ENCODE results near the gene GRK6. TPM values are rescaled to one million over a fixed set of nuclear protein-coding genes. Genes with fewer than 3 reads are reported as not detected.

Gene GRK6
- polyA plus RNA-seq, 4 donors = 22.2 to 29.0 (median 24.6) TPM

- no peak for DNase-seq (ENCODE audit: low read depth in 4 of 4, low spot score in 3 of 4)
Observed at GRCh38 chr5:177437623-177438022, 11.1 kb downstream of the GRK6 start.

GRCh38 chr5:177438468-177438867 lies 12.0 kb downstream of the GRK6 start:
- DNase-seq (ENCODE audit: low read depth in 4 of 4, low spot score in 3 of 4) = no peak

GRCh38 chr5:177439518-177440053 lies 13.1 kb downstream of the GRK6 start:
- no peak for DNase-seq (ENCODE audit: low read depth in 4 of 4, low spot score in 3 of 4)

- DNase-seq (ENCODE audit: low read depth in 4 of 4, low spot score in 3 of 4) = no peak
Observed at GRCh38 chr5:177440211-177440989, 13.9 kb downstream of the GRK6 start.

DNA sequence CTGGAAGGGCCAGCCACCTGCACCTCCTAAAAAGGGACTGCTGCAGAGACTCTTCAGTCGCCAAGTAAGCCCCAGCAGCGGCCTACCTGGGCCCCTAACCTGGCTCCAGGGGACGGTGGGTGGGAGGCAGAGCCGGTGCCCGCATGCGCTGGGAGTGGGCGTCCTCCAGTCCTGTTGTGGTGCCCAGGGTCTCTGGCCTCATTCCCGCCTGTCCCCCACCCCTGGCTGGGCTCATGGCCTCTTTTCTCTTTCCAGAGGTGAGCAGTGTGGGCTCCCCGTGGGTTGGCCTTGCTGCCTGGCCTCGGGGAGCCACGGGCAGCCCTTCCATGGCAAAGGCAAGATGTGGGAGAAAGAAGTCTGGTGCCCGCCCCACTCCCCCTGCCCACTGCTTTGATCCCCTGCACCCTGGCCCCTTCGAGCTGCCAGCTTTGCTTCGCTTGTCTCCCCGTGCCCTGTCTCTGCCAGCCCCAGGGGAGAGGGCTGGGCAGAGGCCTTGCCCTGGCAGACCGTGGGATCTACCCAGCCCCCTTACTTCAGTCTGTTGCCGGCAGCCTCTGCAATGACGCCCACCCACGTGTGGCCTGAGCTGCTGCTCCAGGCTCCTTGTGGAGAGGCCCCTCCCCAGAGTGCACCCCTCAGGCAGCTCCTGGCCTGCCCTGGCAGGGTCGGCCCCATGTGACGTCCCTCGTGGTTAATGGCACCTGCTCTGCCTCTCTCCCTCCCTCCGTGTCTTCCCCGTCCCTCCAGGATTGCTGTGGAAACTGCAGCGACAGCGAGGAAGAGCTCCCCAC lies 14.7 kb downstream of the GRK6 start:
- no peak for DNase-seq (ENCODE audit: low read depth in 4 of 4, low spot score in 3 of 4)

DNA sequence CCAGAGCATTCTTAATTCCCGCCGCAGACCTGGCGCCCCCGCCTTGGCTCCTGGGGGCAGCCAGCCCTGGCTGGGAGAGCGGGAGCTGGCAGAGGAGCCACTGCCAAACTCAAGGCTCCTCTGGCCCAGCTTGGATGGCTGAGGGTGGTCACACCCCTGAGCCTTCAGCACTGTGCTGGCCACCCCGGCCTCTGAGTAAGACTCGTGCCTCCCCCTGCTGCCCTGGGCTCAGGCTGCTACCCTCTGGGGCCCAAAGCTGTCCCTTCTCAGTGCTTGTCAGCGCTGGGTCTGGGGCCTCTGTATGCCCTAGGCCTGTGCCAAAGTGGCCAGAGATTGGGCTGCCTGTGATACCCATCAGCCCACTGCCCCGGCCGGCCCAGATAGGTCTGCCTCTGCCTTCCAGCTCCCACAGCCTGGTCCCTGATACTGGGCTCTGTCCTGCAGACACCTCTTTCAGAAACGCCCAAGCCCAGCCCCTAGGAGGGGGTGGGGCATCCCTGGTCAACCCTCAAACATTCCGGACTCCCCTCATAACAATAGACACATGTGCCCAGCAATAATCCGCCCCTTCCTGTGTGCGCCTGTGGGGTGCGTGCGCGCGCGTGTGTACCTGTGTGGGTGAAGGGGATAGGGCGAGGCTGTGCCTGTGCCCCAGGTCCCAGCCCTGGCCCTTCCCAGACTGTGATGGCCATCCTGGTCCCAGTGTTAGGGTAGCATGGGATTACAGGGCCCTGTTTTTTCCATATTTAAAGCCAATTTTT lies 15.8 kb downstream of the GRK6 start:
- no peak for DNase-seq (ENCODE audit: low read depth in 4 of 4, low spot score in 3 of 4)

DNA sequence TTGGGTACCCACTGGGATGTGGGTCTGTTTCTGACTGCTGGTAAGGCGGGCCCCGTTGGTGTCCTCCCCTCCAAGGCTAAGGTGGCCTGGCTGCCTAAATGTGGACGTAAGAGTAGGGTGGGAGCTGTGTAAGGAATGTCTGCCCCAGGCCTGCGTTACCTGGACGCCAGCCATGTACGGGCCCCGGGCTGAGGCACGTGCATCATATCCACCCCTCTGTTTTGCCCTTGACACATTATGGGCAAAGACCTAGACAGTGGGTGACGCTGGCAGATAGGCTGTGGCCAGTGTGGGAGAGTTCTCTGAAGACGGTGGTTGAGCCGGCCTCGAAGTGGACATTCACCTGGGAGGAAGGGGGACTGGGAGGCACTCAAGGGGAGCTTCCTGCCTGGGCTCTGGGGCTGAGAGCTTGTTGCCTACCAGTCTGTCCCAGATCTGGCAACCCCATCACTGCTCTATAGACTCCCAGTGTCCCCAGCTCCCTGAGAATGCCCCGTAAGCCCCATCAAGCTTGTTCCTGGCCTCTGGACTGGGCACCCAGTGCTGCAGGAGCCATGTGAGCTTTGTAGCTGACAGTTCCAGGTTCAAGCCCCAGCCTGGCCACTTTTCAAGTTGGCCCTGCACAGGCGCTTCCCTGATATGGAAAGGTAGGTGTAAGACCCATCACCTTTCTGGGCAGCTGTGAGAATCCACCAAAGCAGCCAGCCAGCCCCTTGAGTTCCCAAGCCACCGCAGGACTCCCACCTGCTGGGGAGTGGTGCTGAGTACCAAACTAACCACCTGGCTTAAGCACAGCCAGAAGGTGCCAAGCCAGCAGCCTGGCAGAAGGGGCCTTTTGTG lies 16.9 kb downstream of the GRK6 start:
- no peak for DNase-seq (ENCODE audit: low read depth in 4 of 4, low spot score in 3 of 4)

DNA sequence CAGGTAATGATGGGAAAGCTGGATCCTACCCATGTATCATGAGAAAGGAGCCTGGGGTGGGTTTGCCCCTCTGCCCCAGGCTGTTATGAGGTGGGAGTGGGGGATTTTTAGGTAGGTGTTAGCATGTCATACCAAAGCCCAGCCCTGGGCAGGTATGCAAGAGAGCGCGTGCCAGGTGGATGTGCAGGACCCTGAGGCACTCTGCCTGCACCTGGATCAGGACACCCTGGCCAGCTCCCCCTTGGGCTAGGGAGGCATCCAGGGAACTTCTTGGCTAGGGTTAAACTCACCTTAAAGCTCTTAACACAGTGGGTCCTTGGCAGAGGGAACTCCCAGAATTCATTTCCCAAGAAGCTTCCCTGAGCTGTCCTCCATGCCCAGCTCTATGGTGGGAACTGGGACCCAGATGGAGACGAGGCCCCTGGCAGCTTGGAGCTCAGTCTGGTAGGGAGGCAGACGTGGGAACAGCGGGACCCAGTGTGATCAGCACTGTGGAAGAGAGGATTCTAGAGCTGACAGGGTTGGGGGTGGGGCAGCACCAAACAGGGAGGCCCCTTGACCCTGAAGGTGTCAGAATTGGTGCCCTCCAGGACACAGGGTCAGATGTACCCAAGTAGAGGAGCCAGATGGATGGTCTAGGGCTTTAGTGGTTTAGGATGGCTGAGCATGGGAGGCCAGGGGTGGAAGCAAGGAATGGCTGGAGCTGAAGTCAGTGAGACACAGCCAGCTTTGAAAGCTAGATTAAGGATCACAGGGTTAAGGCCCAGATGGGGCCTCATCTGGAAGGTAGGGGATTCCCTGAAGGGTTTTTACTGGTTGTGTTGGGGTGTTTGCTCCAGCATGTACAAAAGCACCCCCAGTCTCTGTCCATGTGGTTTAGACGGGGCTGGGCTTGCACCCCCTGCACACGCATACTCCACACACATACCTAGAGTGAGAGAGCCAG lies 17.9 kb downstream of the GRK6 start:
- no peak for DNase-seq (ENCODE audit: low read depth in 4 of 4, low spot score in 3 of 4)

GRCh38 chr5:177445052-177445916 lies 18.8 kb downstream of the GRK6 start:
- DNase-seq (ENCODE audit: low read depth in 4 of 4, low spot score in 3 of 4) = no peak

DNA sequence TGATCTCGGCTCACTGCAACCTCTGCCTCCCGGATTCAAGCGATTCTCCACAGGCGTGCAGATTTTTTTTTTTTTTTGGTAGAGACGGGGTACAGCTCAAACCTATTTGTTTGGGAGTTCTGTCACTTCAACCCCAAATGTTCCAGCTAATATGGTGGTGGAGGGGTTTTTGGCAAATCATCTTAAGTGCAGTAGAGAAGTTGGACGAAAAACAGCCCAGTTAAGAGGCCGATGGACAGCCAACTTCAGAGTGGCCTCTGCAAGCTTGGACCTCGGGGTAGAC lies 19.4 kb downstream of the GRK6 start:
- no peak for DNase-seq (ENCODE audit: low read depth in 4 of 4, low spot score in 3 of 4)

DNA sequence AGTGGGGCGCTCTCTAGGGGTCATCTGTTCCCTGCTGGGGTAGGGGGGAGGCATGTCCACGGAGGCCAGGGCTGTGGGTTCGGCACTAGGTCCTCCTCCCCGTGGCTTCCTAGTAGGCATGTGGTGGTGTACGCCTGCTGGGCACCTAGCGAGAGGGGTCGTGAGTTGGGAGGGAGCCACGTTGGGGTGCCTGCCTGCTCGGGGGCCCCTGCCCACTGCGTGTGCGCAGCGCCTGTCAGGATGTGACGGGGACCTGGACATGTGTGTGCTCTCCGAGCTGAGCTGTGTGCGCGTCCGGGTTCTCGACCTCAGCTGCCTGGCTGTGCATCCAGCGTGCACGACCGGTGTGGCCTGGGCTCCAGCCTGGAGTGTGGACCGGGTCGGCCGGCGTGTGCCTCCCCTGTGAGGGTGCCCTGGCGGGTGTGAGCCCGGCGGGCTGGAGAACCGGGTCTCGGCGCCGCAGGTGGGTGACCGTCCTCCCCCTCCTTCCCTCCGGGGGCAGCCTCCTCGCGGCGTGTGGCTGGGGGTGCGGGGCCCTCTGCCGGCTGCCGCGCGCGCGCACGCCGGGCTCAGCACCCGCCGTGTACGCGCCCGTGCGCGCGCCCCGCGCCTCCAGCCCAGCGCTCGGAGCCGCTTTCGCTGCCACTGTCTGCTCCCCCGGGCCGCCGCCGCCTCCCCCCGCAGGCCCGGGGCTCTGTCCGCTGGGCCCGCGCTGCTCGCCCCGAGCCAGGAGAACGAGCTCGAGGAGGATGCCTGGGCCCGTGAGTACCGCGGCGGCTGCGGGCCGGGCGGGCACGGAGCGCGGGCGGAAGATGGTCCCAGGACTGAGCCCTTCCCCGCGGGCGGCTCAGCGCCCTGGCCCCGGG lies 20.0 kb downstream of the GRK6 start, which contains the start of gene PRR7:
Gene PRR7 (plus strand): TSS at position 615 of the 866 bp plus-strand sequence. CDS start 8,254 bp downstream, outside the sequence.
- peak in 1 of 4 donors; percentile 25 for DNase-seq (ENCODE audit: low read depth in 4 of 4, low spot score in 3 of 4)

- DNase-seq (ENCODE audit: low read depth in 4 of 4, low spot score in 3 of 4) = no peak
Observed at GRCh38 chr5:177447066-177447610, 20.7 kb downstream of the GRK6 start.

- DNase-seq (ENCODE audit: low read depth in 4 of 4, low spot score in 3 of 4) = no peak
Observed at GRCh38 chr5:177447611-177448243, 21.3 kb downstream of the GRK6 start.

GRCh38 chr5:177448244-177448950 lies 21.9 kb downstream of the GRK6 start:
- DNase-seq (ENCODE audit: low read depth in 4 of 4, low spot score in 3 of 4) = no peak

- no peak for DNase-seq (ENCODE audit: low read depth in 4 of 4, low spot score in 3 of 4)
Observed at GRCh38 chr5:177449140-177450061, 22.9 kb downstream of the GRK6 start.
